ENCODE results near the gene SELENOM.
"Not testable (repeated sequence)": the region's sequence is repeated elsewhere in the genome, so short reads cannot be mapped to it uniquely, and the experiment has no call there.

SELENOM gene

DNA sequence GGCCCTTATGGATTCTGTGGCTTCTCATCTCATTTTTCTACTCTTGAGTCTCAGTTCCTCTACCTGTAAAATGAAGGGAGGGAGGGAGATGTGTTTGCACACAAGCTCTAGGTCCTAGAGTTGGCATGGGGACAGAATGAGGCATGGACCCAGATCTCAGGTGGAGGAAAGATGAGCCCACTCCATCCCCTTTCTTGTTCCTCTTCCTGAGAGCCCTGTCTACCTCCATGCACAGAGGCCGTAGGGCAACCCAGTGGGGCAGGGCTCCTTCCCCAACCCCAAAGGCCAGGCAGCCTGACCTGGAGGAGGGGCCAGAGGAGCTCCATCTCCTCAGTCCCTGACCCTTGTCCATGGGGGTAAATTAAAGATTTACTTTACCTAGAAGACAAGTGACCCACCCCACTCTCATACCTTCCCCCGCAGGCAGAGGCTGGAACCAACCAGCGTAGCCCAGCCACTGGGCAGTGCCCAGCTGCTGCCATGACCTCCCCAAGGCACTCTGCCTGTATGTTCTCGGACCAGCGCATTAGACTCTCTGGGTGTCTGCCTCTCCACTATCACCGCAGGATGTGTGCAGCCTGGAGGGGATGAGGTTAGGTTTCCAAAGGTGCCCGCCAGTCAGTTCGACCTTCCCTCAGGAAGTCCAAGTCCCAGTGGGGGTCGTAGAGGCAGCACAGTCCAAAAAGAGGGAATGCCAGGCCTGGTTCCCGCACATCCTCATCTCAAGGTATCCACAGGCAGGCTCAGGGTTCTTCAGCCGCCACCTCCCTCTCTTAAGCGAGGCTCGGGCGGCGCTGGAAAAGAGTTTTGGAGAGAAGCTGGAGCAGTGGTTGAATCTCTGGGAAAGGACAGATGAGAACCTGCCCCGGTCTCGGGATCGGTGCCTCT, 23.2 kb downstream of the SELENOM start:
- in situ Hi-C loops (cut with HindIII; ENCODE audit: low pct_ligation_motif_present, low pct_unique_long_range_greater_than_20kb, low sequenced_read_pairs) = no loop called here

GRCh38 chr22:31083377-31083768, 24.0 kb downstream of the SELENOM start:
- DNase-seq = peak; percentile 48
- in situ Hi-C loops (cut with HindIII; ENCODE audit: low pct_ligation_motif_present, low pct_unique_long_range_greater_than_20kb, low sequenced_read_pairs) = no loop called here

More for the DNA sequence above, 23.2 kb downstream of the SELENOM start:
- no peak for DNase-seq

DNA sequence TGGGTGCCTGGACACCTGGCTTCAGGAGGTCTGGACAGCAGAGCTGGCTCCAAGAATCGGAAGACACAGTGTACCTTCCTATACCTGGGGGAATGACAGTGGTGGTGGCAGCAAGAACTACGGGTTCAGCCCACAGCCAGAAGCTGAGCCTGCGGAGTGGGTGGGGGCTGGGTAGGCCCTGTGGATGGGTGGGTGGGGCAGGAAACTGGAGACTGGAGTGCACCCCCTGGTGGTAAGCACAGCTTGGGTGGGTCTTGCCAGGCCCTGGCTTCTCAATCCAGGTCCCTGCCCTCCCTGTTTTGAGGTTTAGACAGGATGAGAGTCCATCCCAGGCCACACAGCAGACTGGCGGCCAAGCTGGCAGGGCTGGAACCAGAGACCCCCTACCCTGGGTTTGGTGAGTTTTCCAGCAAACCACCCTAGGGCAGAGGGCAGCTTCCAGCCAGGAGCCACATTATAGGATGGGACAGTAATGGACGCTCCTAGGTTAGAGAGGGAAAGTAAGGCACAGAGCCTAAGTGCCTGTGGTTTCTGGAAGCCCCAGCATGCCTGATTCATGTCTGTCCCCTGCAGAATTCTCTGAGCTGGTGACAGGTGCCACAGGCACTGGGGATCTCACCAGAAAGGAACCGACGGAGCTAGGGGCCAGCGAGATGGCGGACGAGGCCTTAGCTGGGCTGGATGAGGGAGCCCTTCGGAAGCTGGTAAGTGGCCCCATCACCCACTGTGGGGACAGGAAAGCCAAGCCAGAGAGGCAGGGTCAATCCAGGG, 24.6 kb downstream of the SELENOM start:
- in situ Hi-C loops (cut with HindIII; ENCODE audit: low pct_ligation_motif_present, low pct_unique_long_range_greater_than_20kb, low sequenced_read_pairs) = no loop called here
- DNase-seq = peak; percentile 75

- in situ Hi-C loops (cut with HindIII; ENCODE audit: low pct_ligation_motif_present, low pct_unique_long_range_greater_than_20kb, low sequenced_read_pairs) = no loop called here
- DNase-seq = peak; percentile 74
Measured at GRCh38 chr22:31081963-31082605, 25.3 kb downstream of the SELENOM start.

DNA sequence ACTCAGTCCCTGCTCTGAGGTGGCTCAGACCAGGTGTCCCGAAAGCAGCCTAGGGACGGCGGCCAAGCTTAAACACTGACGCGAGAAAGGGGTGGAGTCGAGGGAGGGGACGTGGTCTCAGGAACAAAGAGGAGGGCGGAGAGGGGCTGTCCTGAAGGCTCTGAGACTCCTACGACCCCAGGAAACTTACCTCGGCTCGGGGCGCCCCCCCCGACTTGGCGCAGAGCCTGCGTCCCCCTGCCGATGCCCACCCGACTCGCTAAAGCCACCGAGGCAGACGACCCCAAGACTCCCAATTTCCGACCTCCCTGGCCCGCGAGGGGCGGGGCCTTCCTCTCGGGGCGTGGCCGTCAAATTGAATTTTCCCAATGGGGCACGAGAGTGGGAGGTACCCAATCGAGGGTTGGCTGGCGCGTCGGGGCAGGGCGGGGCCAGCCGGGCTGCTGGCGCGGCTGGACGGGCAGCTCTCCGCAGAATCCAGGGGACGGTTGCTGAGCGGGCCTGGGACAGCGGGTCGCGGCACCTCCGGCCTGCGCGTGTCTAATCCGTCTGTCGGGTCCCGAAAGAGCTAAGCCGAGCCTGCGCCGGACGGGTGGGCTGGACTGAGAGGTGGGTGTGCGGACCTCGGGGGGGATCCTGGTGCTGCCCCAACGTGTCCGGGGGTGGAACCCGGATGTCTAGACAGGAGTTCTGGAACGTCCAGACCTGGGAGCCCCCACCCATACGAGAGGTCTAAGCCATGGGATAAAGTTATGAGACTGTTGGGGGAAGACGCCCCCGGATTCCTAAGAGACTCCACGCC, 26.3 kb downstream of the SELENOM start, which contains the start of gene SMTN:
SMTN (plus strand) TSS at position 471 of the 802 bp plus-strand sequence. CDS start 1,941 bp downstream, outside the sequence.
- peak; percentile 87 for DNase-seq
- in situ Hi-C loops (cut with HindIII; ENCODE audit: low pct_ligation_motif_present, low pct_unique_long_range_greater_than_20kb, low sequenced_read_pairs) = no loop called here

DNA sequence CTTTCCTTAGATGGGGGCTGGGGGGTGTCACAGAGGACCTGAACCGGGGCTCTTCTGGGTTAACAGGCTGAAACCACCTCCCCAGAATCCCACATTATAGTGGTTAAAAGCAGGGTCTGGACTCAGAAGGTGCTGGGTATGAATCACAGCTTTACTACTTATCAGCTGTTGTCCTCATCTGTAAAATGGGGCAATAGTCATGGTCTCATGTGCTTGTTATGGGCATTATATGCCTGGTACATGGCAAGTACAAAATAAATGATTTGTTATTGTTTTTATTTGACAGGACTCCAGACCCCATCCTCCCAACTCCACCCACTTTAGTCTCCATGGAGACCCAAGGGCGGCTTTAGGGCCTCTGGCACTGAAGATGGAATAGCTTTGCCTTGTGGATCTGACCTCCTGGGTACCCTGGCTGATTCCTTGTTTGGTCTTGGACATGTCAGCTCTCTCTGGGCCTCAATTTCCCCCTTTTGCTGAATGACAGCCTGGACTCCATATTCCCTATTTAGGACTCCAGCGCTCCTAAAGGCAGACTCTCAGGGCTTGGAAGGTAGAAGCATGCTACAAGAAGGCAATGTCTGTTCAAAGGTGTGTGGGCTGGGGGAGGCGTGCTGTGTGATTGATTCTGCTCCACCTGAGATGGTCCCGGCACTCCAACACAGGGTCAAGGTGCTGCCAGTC, 27.1 kb downstream of the SELENOM start:
- DNase-seq = no peak
- in situ Hi-C loops (cut with HindIII; ENCODE audit: low pct_ligation_motif_present, low pct_unique_long_range_greater_than_20kb, low sequenced_read_pairs) = no loop called here

- no peak for DNase-seq
- in situ Hi-C loops (cut with HindIII; ENCODE audit: low pct_ligation_motif_present, low pct_unique_long_range_greater_than_20kb, low sequenced_read_pairs) = no loop called here
Measured at GRCh38 chr22:31079095-31079642, 28.2 kb downstream of the SELENOM start.

DNA sequence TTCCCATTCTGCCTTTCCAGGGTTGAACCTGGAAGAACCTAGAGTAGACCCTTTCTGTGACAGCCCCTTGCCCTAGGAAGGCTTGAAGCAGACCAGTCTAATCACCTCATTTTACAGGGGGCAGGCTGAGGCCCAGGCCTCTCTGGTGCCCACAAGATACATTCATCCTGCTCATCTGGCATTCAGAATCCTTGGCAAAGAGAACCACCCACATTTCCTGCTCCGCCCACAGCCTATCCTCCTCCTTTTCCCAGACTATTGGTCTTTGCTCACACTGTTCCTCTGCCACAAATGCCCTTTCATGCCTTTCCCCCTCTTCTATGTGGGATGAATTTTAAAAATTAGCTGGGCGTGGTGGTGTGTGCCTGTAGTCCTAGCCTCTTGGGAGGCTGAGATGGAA, 29.0 kb downstream of the SELENOM start:
- DNase-seq = peak; percentile 21
- in situ Hi-C loops (cut with HindIII; ENCODE audit: low pct_ligation_motif_present, low pct_unique_long_range_greater_than_20kb, low sequenced_read_pairs) = not testable (repeated sequence)

GRCh38 chr22:31077681-31078080, 29.7 kb downstream of the SELENOM start:
- in situ Hi-C loops (cut with HindIII; ENCODE audit: low pct_ligation_motif_present, low pct_unique_long_range_greater_than_20kb, low sequenced_read_pairs) = no loop called here
- no peak for DNase-seq

DNA sequence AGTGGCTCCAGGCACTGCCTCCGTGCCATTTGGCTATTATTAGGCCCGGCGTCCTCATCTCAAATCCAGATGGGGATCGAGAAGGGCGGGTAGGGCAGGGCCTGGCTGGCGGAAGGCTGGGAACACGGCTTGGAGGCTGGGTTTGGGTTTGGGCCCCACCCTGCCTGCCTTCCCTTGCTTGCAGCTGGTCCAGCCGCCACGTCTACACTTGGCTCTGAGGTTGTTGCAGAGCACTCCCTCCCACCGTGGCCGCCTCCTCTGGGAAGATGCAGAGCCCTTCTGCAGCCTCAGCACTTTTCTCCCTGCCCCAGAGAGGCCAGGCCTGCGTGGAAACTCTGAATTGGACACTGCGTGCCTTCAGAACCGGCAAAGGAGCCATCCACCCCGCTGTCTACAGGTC, 31.4 kb downstream of the SELENOM start:
- no peak for DNase-seq
- in situ Hi-C loops (cut with HindIII; ENCODE audit: low pct_ligation_motif_present, low pct_unique_long_range_greater_than_20kb, low sequenced_read_pairs) = no loop called here

- DNase-seq; in situ Hi-C loops (cut with HindIII; ENCODE audit: low pct_ligation_motif_present, low pct_unique_long_range_greater_than_20kb, low sequenced_read_pairs): not testable (repeated sequence)
Measured at GRCh38 chr22:31073545-31074145, 33.7 kb downstream of the SELENOM start.

GRCh38 chr22:31073125-31073524, 34.2 kb downstream of the SELENOM start:
- DNase-seq; in situ Hi-C loops (cut with HindIII; ENCODE audit: low pct_ligation_motif_present, low pct_unique_long_range_greater_than_20kb, low sequenced_read_pairs): not testable (repeated sequence)

DNA sequence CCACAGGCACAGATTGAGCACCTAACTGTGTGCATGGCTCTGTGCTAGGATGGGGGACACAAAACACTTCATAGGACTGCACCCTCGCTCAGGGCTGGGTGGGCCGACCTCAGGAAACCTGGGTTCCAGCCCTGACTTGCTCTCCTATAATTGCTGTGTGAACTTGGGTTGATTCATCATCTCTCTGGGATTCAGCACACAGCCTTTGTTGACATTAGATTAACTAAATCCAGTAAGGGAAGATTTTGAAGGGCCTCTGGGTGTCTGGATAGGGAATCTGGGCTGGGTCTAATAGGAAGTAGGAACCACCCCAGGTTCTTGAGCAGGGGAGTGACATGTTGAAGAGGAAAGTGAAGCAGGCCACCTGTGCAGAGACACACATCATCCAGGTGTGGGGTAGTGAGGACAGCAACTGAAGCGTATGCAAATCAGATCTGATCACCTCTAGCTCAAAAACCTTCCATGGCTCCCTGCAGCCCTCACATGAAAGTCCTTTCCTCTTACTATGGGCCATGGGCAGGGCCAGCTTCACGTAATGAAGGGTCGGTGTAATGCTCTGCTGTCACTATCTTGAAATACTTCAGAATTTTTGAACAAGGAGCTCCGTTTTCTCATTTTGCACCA, 37.6 kb downstream of the SELENOM start:
- in situ Hi-C loops (cut with HindIII; ENCODE audit: low pct_ligation_motif_present, low pct_unique_long_range_greater_than_20kb, low sequenced_read_pairs); DNase-seq: not testable (repeated sequence)

- DNase-seq = no peak
- in situ Hi-C loops (cut with HindIII; ENCODE audit: low pct_ligation_motif_present, low pct_unique_long_range_greater_than_20kb, low sequenced_read_pairs) = no loop called here
Measured at GRCh38 chr22:31068970-31069369, 38.4 kb downstream of the SELENOM start.

GRCh38 chr22:31064369-31064768, 43.0 kb downstream of the SELENOM start:
- no peak for DNase-seq
- in situ Hi-C loops (cut with HindIII; ENCODE audit: low pct_ligation_motif_present, low pct_unique_long_range_greater_than_20kb, low sequenced_read_pairs) = no loop called here

- in situ Hi-C loops (cut with HindIII; ENCODE audit: low pct_ligation_motif_present, low pct_unique_long_range_greater_than_20kb, low sequenced_read_pairs) = no loop called here
- no peak for DNase-seq
Measured at GRCh38 chr22:31062566-31063230, 44.7 kb downstream of the SELENOM start.

Data from ACHN (cell line).